B cell (primary cell): Measurements from ENCODE around the gene HELT.

Experiments used
- EZH2 ChIP-seq: IDR thresholded peaks from 2 replicates; pipeline ENCODE4 v1.6.1; 2012; ENCODE audit warnings: borderline replicate concordance, low read depth, mild to moderate bottlenecking, moderate library complexity, low read length; ENCODE audit not compliant: insufficient read depth, poor library complexity, severe bottlenecking
- TF ChIP-seq, protein P1 (sequence below): fragments of 200-600 bp; IDR thresholded peaks from one replicate; pipeline ENCODE4 v1.8.0; 2022; ENCODE audit warnings: antibody characterized with exemption, mild to moderate bottlenecking

DNA sequence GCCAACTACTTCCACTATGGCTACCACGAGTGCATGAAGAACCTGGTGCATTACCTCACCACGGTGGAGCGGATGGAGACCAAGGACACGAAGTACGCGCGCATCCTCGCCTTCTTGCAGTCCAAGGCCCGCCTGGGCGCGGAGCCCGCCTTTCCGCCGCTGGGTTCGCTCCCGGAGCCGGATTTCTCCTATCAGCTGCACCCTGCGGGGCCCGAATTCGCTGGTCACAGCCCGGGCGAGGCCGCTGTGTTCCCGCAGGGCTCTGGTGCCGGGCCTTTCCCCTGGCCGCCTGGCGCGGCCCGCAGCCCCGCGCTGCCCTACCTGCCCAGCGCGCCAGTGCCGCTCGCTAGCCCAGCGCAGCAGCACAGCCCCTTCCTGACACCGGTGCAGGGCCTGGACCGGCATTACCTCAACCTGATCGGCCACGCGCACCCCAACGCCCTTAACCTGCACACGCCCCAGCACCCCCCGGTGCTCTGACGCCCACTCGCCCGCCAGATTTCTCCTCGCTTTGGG, 2.1 kb downstream of the HELT start:
- TF ChIP-seq EZH2, result no peak
- TF ChIP-seq, protein P1, sequence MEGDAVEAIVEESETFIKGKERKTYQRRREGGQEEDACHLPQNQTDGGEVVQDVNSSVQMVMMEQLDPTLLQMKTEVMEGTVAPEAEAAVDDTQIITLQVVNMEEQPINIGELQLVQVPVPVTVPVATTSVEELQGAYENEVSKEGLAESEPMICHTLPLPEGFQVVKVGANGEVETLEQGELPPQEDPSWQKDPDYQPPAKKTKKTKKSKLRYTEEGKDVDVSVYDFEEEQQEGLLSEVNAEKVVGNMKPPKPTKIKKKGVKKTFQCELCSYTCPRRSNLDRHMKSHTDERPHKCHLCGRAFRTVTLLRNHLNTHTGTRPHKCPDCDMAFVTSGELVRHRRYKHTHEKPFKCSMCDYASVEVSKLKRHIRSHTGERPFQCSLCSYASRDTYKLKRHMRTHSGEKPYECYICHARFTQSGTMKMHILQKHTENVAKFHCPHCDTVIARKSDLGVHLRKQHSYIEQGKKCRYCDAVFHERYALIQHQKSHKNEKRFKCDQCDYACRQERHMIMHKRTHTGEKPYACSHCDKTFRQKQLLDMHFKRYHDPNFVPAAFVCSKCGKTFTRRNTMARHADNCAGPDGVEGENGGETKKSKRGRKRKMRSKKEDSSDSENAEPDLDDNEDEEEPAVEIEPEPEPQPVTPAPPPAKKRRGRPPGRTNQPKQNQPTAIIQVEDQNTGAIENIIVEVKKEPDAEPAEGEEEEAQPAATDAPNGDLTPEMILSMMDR, result no peak
